ENCODE data around the gene UPK2. TPM values are rescaled to one million over a fixed set of nuclear protein-coding genes. Genes with fewer than 3 reads are reported as not detected.

UPK2 gene
- total and polyA plus RNA-seq, 2 of the 13 experiments (the other 11 are each of a cell fraction or from before 2014, with no cell fraction given), result not detected

- no peak; the same call in 1 of the 2 replicates for TF ChIP-seq AHDC1 (CRISPR knock-in tag; IDR thresholded peaks at IDR 0.05; ENCODE audit: borderline replicate concordance)
- no peak for TF ChIP-seq POLR2G (IDR thresholded peaks at IDR 0.05; ENCODE audit: low read depth, low read length)
- no peak for TF ChIP-seq NBN (conservative IDR thresholded peaks at IDR 0.05)
- no peak for TF ChIP-seq PAX8 (CRISPR knock-in tag; IDR thresholded peaks at IDR 0.05; ENCODE audit: borderline replicate concordance)
- TF ChIP-seq ZNF850 (CRISPR knock-in tag; conservative IDR thresholded peaks at IDR 0.05), result no peak
- TF ChIP-seq JUN (CRISPR knock-in tag; IDR thresholded peaks at IDR 0.05), result no peak
- no peak for TF ChIP-seq ZNF382 (CRISPR knock-in tag; IDR thresholded peaks at IDR 0.05; ENCODE audit: borderline replicate concordance)
- TF ChIP-seq MYNN (CRISPR knock-in tag; IDR thresholded peaks at IDR 0.05; ENCODE audit: low read depth), result peak; percentile 49
- no peak for TF ChIP-seq RCOR2 (CRISPR knock-in tag; IDR thresholded peaks at IDR 0.05)
- no peak; the same call in 1 of the 2 replicates for TF ChIP-seq SMC3 (IDR thresholded peaks at IDR 0.05; ENCODE audit: low read length)
- peak; percentile 32; the same call in 1 of the 2 replicates for TF ChIP-seq ZNF343 (CRISPR knock-in tag; IDR thresholded peaks at IDR 0.05)
- TF ChIP-seq KDM1A (CRISPR knock-in tag; IDR thresholded peaks at IDR 0.05), result no peak
- TF ChIP-seq SOX5 (CRISPR knock-in tag; IDR thresholded peaks at IDR 0.05; ENCODE audit: borderline replicate concordance), result peak; percentile 52; the same call in 1 of the 2 replicates
- no peak for TF ChIP-seq ZNF747 (CRISPR knock-in tag; IDR thresholded peaks at IDR 0.05; ENCODE audit: borderline replicate concordance)
- TF ChIP-seq ZNF569 (CRISPR knock-in tag; IDR thresholded peaks at IDR 0.05; ENCODE audit: borderline replicate concordance), result no peak
- no peak for TF ChIP-seq SP4 (CRISPR knock-in tag; IDR thresholded peaks at IDR 0.05)
- 0 out of 2 replicates have a peak, but pooled peaks have one; percentile 29 for TF ChIP-seq UBTF (CRISPR knock-in tag; IDR thresholded peaks at IDR 0.05)
- TF ChIP-seq ELF1 (CRISPR knock-in tag; IDR thresholded peaks at IDR 0.05), result no peak
- TF ChIP-seq ZNF383 (CRISPR knock-in tag; IDR thresholded peaks at IDR 0.05; ENCODE audit: borderline replicate concordance), result no peak
- TF ChIP-seq POGK (CRISPR knock-in tag; conservative IDR thresholded peaks at IDR 0.05), result 0 out of 2 replicates have a peak, but pooled peaks have one; percentile 49
- TF ChIP-seq ZNF30 (CRISPR knock-in tag; IDR thresholded peaks at IDR 0.05), result no peak
Observed at GRCh38 chr11:118921121-118921928, 34.8 kb upstream of the UPK2 start (continued).

Data from HepG2 (cell line).